AG10803 (cell line): ENCODE results near the gene TENM3.
"Not testable (repeated sequence)": the region's sequence is repeated elsewhere in the genome, so short reads cannot be mapped to it uniquely, and the experiment has no call there.

Experiments
- DNase-seq: peaks from one replicate; pipeline ENCODE4 v3.0.0; 2010; ENCODE audit warnings: low read depth
- H3K4me3 ChIP-seq: 2 replicates; pipeline ENCODE4 v1.5.1; 2011; ENCODE audit warnings: mild to moderate bottlenecking, low read length, control low read depth
- CTCF ChIP-seq: conservative IDR thresholded peaks from 2 replicates; pipeline ENCODE4 v1.5.1; 2011; ENCODE audit warnings: mild to moderate bottlenecking, low read length, control low read depth, inconsistent platforms

TENM3 gene

GRCh38 chr4:182384631-182385091, 141.5 kb downstream of the TENM3 start:
- no peak overlapping the region for H3K4me3 ChIP-seq
- no peak for DNase-seq
- TF ChIP-seq CTCF, result no peak

- no peak for DNase-seq
- no peak overlapping the region for H3K4me3 ChIP-seq
- no peak for TF ChIP-seq CTCF
Observed at GRCh38 chr4:182385897-182386296, 142.7 kb downstream of the TENM3 start.

GRCh38 chr4:182386576-182386975, 143.4 kb downstream of the TENM3 start:
- DNase-seq, result not testable (repeated sequence)

GRCh38 chr4:182391111-182391684, 148.0 kb downstream of the TENM3 start:
- no peak overlapping the region for H3K4me3 ChIP-seq
- no peak for TF ChIP-seq CTCF
- DNase-seq, result no peak

More at GRCh38 chr4:182386576-182386975, 143.4 kb downstream of the TENM3 start:
- not testable (repeated sequence) for H3K4me3 ChIP-seq

DNA sequence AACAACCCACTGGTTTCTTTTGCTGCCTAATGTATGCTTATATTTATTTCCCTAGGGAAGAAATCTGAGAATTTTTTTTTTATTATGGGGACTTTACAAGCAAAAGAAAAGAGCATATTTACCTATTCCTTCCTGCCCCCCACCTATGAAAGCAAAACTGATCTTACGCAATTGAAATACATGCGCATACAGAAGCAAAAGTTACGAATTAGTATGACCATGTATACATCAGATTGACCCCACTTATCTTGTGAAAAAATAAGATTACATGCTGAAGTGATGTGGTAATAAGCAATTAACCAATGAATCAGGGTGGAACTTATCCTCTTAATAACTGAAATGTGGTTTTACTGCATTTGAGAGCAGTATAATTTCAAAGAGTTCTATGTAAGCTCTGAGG, 151.0 kb downstream of the TENM3 start:
- H3K4me3 ChIP-seq, result no peak overlapping the region
- DNase-seq, result no peak
- TF ChIP-seq CTCF, result no peak

DNA sequence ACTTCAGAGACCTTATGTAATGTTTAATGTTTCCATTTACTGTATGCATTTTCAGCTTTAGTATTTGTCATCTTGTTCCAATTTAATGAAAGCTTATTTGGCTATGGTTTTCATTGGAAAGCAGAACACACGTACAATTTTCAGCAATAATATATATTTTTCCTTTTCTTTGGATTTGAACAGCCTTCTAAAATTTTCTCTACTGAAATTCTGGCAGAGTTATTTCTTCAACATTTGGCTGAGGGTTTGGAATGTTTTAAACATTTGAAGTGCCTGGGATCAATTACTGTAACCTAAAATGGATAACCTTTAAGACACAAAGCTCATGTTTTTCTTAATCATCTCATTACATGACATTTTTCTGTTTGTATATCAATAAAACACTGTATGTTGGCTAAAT, 156.9 kb downstream of the TENM3 start:
- DNase-seq, result no peak
- no peak for TF ChIP-seq CTCF

GRCh38 chr4:182400790-182401189, 157.6 kb downstream of the TENM3 start:
- H3K4me3 ChIP-seq, result no peak overlapping the region
- DNase-seq, result no peak
- no peak for TF ChIP-seq CTCF

More for the DNA sequence above, 156.9 kb downstream of the TENM3 start:
- no peak overlapping the region for H3K4me3 ChIP-seq
